Midbrain (tissue), 1 donor: Measurements from ENCODE around the gene PARD3B.

ENCODE experiments used
- DNase-seq: peaks from one replicate; lab custom pipeline; 2025; lab: John Stamatoyannopoulos, UW

Gene PARD3B

GRCh38 chr2:205501826-205502225 is 956.6 kb downstream of the PARD3B start:
- DNase-seq: no peak

DNA sequence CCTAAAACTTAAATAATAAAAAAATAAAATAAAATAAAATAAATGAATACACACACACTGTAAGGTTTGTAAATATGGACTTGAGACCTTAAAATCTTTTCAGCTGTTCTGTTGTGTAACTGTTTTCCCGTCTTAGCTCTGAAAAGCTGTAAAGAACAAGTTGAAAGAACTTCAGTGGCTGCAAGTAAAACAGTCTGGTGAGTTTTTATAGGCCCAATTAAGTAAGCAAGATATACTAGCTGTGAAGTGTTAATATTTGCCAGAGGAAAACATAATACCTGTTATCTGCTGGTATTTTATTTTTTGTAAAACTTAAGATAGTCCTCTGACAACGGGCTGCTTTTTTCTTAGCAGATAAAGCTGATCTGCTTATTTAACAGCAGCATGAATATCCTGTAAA is 960.1 kb downstream of the PARD3B start:
- no peak for DNase-seq

GRCh38 chr2:205509655-205510054 is 964.4 kb downstream of the PARD3B start:
- DNase-seq: no peak

- DNase-seq: no peak
These were observed 965.1 kb downstream of the PARD3B start for GRCh38 chr2:205510345-205510744.

DNA sequence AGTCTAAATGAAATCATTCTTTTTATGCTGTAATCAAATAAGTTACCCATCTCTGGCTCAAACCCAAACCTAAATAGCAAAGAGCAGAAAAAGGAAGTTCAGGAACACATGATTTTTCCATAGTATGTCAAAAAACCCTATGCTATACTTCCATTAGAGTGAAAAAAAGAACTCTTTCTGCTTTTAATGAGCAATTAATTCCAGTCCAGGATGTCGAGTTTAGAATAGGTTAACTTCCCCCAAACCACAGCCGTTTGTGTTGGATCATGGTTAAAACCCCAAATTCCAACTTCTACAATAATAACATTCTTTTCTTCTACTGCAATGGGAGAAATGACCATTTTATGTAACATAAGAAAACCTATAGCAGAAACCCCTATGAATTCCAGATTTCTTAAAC is 965.9 kb downstream of the PARD3B start:
- DNase-seq: no peak

DNA sequence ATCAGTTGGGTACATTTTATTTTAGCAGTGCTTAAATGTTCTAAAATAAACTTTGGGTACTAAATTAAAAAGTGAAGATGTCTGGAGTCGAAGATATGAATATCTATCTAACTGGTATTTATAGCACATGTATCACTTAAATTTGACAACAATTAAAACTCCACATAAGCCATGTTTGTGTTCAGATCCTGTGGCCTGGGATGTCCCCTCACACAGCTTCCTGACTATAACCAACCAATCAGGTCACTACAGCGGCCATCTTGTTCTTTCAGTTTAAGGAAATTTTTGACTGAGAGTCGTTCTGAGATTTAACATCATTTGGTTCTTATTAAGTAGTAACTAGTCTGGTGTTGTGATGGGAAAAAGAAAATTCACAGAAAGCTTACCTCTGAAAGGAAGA is 966.4 kb downstream of the PARD3B start:
- DNase-seq: no peak

- DNase-seq: no peak
These were observed 975.0 kb downstream of the PARD3B start for GRCh38 chr2:205520311-205520710.

- DNase-seq: no peak
These were observed 979.4 kb downstream of the PARD3B start for GRCh38 chr2:205524656-205525055.

DNA sequence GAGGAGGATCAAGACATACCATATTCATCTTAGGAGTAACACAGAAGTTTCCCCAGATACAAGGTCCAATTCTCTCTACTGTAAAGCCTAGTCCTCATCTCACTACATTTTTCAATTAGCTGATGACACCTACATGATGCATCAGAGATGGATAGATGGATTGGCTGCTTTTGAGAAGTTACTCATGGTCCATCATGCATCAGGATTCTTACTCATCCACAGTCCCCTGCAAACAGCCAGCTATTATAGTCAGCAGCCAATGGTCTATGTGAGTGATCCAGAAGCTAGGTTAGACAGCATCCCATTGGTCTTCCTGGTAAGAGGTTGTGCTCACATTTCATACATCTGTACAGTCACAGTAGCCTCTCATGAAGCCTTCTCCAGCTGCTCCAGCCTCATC is 982.5 kb downstream of the PARD3B start:
- no peak for DNase-seq

DNA sequence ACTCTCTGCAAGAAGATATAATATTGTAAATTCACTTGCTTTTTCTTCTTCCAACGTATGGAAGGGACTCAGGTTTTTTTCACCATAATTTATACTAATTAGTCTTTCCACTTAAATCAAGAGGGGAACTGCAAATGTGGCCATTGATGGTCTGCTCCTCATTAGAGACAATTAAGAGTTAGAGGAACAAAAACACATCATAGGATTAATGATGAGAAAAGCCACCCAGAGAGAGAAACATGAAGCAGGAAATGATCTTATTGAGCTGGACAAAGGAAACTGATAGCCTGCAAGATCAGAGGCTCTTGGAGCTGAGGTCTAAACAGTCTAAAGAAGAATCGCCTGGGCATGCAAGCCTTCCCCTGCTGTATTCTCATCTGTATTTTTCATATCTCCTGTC is 985.8 kb downstream of the PARD3B start:
- no peak for DNase-seq

- DNase-seq: no peak
These were observed 986.3 kb downstream of the PARD3B start for GRCh38 chr2:205531489-205532148.

GRCh38 chr2:205535001-205535400 is 989.7 kb downstream of the PARD3B start:
- no peak for DNase-seq

DNA sequence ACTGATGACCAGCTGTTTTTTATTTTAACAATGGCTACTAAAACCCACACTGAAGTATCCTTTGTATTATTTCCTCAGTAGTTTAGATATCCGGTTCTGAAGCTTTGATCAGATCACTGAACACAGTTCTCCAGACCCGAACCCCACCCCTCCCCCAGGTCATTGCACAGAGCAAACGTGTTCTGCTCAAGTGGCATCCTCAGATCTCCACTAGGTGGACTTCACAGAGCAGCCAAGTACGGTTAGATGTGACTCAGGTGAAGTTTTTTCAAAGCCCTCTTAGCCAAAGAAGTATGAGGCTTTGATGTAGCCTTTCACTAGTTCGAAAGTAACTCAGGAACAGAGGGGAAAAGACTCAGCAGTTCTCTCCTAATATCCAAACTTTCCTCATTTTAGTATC is 994.3 kb downstream of the PARD3B start:
- no peak for DNase-seq

GRCh38 chr2:205540036-205540435 is 994.8 kb downstream of the PARD3B start:
- DNase-seq: no peak

- DNase-seq: peak; percentile 6
These were observed 998.1 kb downstream of the PARD3B start for GRCh38 chr2:205543262-205543843.

DNA sequence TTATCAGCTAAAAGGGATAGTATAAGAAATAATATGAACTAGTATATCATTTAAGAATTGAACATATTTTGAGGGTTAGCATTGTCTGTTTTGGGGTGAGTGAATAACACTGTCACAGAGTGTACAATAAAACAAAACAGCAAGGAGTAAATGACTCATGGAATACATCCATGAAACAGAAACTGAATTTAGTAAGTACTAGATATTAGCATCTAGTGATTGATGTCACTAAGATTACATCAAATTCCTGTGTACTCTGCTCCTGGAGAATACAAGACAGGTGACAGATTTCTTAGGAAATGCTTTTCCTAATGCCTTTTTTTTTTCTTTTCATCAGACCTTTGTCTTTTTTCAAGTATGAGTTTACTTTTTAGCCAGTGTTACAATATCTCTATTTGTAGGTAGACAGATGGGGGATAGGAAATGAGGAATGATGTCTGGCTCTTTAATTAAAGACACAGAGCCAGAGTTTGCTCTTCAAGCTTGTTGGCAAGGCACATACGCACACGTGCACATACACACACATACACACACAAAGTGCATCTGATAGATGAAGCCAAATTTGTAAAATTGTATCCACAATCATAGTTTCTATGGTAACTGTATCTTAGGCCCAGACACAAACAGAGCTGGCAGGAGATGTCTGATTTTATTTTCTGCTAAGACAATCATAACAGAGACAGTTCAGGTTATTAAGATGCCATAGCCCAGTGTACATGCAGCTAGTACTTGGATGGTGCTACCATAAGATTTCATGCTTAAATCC is 998.8 kb downstream of the PARD3B start:
- DNase-seq: no peak

DNA sequence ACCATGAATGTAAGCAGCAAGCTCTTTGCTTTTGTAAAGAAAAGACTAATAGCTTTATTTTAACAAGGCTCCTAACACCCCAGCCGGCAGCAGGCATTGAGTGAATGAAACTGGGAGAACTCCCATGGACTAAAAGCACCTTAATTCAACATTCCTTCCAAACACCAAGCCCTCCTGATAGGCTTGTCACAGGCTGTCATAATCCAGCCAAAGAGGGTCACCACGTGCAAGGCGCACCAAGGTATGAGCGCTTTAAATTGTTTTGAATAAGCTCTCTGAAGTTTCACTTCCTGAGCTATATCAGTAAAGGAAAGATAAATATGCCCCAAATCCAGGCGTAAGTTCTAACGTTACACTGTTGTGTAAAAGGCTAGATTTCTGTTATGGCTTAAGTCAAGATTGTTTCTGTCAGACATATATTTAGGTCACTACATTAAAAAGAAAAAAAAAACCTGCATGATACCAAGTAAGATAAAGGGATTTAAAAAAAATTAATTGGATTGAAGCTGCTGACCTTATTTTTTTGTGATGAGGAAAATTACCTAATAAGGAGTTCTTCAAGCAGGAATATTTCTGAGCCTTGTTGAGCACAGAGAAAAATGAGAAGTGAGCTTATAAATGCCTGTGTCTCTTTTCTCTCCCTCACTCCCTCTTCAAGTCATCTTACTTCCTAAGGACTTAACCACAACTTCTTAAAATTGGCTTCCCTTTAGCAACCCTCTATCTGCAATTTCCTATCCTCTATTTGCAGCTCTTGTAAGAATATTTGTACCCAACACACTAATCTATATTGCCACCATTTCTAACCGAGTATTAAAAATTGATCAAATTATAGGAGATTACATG is 1000.9 kb downstream of the PARD3B start:
- DNase-seq: peak; percentile 3

- no peak for DNase-seq
These were observed 1010.4 kb downstream of the PARD3B start for GRCh38 chr2:205555566-205556230.

DNA sequence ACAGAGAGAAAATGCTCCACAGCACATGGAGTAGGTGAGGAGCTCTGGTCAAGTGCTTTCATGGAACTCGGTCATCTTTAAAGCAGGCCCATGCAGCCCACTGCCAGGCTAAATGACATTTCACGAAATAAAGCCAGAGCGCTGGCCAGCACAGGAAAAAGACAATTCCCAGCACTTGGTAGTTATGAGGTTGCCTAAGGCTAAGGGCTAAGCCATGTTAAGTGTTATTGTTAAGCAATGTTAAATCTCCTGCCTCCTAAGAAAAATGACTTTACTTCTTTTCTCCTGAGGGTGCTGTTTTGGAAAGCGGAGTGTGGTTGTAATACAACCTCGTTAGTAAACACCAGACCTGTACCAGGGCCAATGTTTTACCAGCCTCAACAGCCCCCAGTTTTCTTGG is 1011.1 kb downstream of the PARD3B start:
- DNase-seq: no peak

DNA sequence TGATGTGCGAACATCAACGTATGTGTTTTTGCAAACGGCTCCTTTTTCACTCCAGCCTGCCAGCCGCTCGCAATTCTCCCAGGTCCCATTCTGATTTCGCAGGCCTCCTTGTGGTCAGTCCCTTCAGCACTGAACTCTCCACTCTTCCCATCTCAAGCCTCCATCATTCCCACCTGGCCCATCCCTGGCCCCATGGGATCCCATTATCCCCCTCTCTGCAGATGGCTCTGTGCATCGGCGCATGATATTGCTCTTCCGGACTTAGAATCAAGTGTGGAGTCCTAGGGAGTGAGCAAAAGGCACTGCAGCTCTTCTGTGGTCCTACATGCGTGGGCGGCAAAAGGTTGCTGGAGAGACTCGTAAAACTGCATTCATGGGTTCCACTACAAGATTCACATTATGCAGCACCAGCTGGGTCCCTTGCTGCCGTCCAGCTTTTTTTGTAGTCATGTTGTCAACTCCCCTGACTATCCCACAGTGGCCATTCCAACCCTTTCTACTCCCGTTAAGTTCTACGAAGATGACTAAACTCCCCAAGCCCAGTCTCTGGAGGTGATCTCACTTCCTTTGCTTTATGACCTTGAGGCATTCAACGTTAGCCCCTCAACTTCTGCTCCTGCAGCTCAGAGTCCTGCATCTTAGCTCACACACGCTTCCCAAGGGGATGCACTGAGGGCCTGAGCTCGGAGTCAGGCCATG is 1011.7 kb downstream of the PARD3B start:
- DNase-seq: no peak

- DNase-seq: no peak
These were observed 1012.6 kb downstream of the PARD3B start for GRCh38 chr2:205557873-205558272.
